Inflammatory macrophage (primary cell): ENCODE measurements around the gene FOXM1.

Experiments used
- DNase-seq, 2 donors: peaks; one replicate each; pipeline ENCODE4 v3.0.0-alpha.2; 2020 to 2022
- total RNA-seq, 18 experiments: gene quantifications; one replicate each; lab custom pipeline; 2026; ENCODE audit warnings: mixed read lengths in 6 of 18, inconsistent platforms in 2 of 18; lab: John Stamatoyannopoulos, UW

Gene FOXM1
- 5.6 to 24.5 (median 11.3) reads per million in 18 experiments for total RNA-seq

- DNase-seq: peak; percentile 85 to 90
Measured at GRCh38 chr12:2877047-2877952, at the start of gene FOXM1, which contains the start of gene RHNO1. FOXM1 (minus strand) TSS chr12:2877174; CDS start chr12:2874478, 2,696 bp downstream. RHNO1 (plus strand) TSS chr12:2877223; CDS start chr12:2885367, 8,144 bp downstream.

GRCh38 chr12:2925322-2925995, 48.5 kb upstream of the FOXM1 start:
- peak in 1 of 2 donors; percentile 7 for DNase-seq

GRCh38 chr12:2924019-2924418, 47.0 kb upstream of the FOXM1 start:
- no peak for DNase-seq

- no peak for DNase-seq
Measured at GRCh38 chr12:2923057-2923456, 46.1 kb upstream of the FOXM1 start.

GRCh38 chr12:2922329-2922728, 45.4 kb upstream of the FOXM1 start:
- no peak for DNase-seq

- no peak for DNase-seq
Measured at GRCh38 chr12:2919249-2919648, 42.3 kb upstream of the FOXM1 start.

GRCh38 chr12:2912216-2912575, 35.2 kb upstream of the FOXM1 start:
- no peak for DNase-seq

GRCh38 chr12:2904260-2904659, 27.3 kb upstream of the FOXM1 start:
- DNase-seq: no peak

- no peak for DNase-seq
Measured at GRCh38 chr12:2902272-2902880, 25.4 kb upstream of the FOXM1 start.

- no peak for DNase-seq
Measured at GRCh38 chr12:2900642-2901041, 23.7 kb upstream of the FOXM1 start.

GRCh38 chr12:2897418-2897817, 20.4 kb upstream of the FOXM1 start:
- DNase-seq: no peak

- no peak for DNase-seq
Measured at GRCh38 chr12:2895511-2895910, 18.5 kb upstream of the FOXM1 start.

GRCh38 chr12:2895051-2895451, 18.1 kb upstream of the FOXM1 start:
- DNase-seq: no peak

- DNase-seq: no peak
Measured at GRCh38 chr12:2893007-2893406, 16.0 kb upstream of the FOXM1 start.

GRCh38 chr12:2892246-2892645, 15.3 kb upstream of the FOXM1 start:
- DNase-seq: no peak

- peak; percentile 2 to 10 for DNase-seq
Measured at GRCh38 chr12:2891240-2892053, 14.5 kb upstream of the FOXM1 start.

- DNase-seq: peak; percentile 97
Measured at GRCh38 chr12:2890388-2891239, 13.6 kb upstream of the FOXM1 start, which contains the start of gene TULP3. TULP3 (plus strand) TSS chr12:2890891; CDS start chr12:2890948, 57 bp downstream.

GRCh38 chr12:2890001-2890387, 13.0 kb upstream of the FOXM1 start:
- DNase-seq: no peak

GRCh38 chr12:2886768-2887450, 9.9 kb upstream of the FOXM1 start:
- no peak for DNase-seq

GRCh38 chr12:2884810-2885209, 7.8 kb upstream of the FOXM1 start:
- DNase-seq: no peak

- peak in 1 of 2 donors; percentile 12 for DNase-seq
Measured at GRCh38 chr12:2879853-2880252, 2.9 kb upstream of the FOXM1 start.
